PC-9 (cell line): ENCODE measurements around the gene FAM131A. TPM values are rescaled to one million over a fixed set of nuclear protein-coding genes. Genes with fewer than 3 reads are reported as not detected.

Experiments
- BruUV-seq: library from RNA; stranded (reverse); fragments of 400-500 nt; replicated peaks from 2 replicates; lab custom pipeline; 2021; lab: Mats Ljungman, UMichigan
- CTCF ChIA-PET: fragments of 300-600 bp; sonication (Branson Sonifier 250); formaldehyde crosslinking; loops from one replicate; lab custom pipeline; 2022; ENCODE audit warnings: antibody characterized with exemption; lab: Charles Lee
- POLR2A ChIA-PET: fragments of 300-600 bp; sonication (Branson Sonifier 250); formaldehyde crosslinking; loops from one replicate; lab custom pipeline; 2022; ENCODE audit warnings: antibody characterized with exemption; ENCODE audit not compliant: unreplicated experiment; lab: Charles Lee
- DNase-seq, 2 experiments: peaks; one replicate each; pipeline versions ENCODE4 v3.0.0 to v3.0.0-alpha.2; 2015 to 2022; ENCODE audit warnings: mixed read lengths in 1 of 2
- H2AFZ ChIP-seq: fragments of 200-600 bp; sonication (generic); 2 replicates; pipeline ENCODE4 v1.8.1; 2017; ENCODE audit warnings: antibody characterized with exemption
- H3F3A ChIP-seq: fragments of 200-600 bp; sonication (generic); 2 replicates; pipeline ENCODE4 v1.8.1; 2017; ENCODE audit warnings: antibody characterized with exemption, mild to moderate bottlenecking, low read depth; ENCODE audit not compliant: insufficient read depth
- H3K27ac ChIP-seq: fragments of 200-600 bp; sonication (generic); 2 replicates; pipeline ENCODE4 v1.6.1; 2016; ENCODE audit warnings: mixed run types
- H3K27me3 ChIP-seq: fragments of 200-600 bp; sonication (generic); 2 replicates; pipeline ENCODE4 v1.6.1; 2016; ENCODE audit warnings: low read depth, mixed run types; ENCODE audit not compliant: insufficient read depth
- H3K36me3 ChIP-seq: fragments of 200-600 bp; sonication (generic); 2 replicates; pipeline ENCODE4 v1.6.1; 2016; ENCODE audit warnings: low read depth, mixed run types
- H3K4me1 ChIP-seq: fragments of 200-600 bp; sonication (generic); replicated peaks from 2 replicates; pipeline ENCODE4 v1.6.1; 2016; ENCODE audit warnings: mixed run types; ENCODE audit not compliant: insufficient read depth
- H3K4me2 ChIP-seq: fragments of 200-600 bp; sonication (generic); 2 replicates; pipeline ENCODE4 v1.6.1; 2017; ENCODE audit warnings: mixed run types
- H3K4me3 ChIP-seq: fragments of 200-600 bp; sonication (generic); 2 replicates; pipeline ENCODE4 v1.6.1; 2016; ENCODE audit warnings: mixed run types
- H3K79me2 ChIP-seq: fragments of 200-600 bp; sonication (generic); 2 replicates; pipeline ENCODE4 v1.6.1; 2017; ENCODE audit warnings: low read depth, mixed run types
- H3K9me2 ChIP-seq: fragments of 200-600 bp; sonication (generic); 2 replicates; pipeline ENCODE4 v1.8.1; 2017; ENCODE audit warnings: mild to moderate bottlenecking; ENCODE audit not compliant: insufficient read depth
- H3K9me3 ChIP-seq: fragments of 200-600 bp; sonication (generic); 2 replicates; pipeline ENCODE4 v1.8.1; 2016; ENCODE audit warnings: low read depth; ENCODE audit not compliant: insufficient read depth
- H4K20me1 ChIP-seq: fragments of 200-600 bp; sonication (generic); 2 replicates; pipeline ENCODE4 v1.8.1; 2017; ENCODE audit not compliant: insufficient read depth
- EZH2 ChIP-seq: fragments of 200-600 bp; sonication (generic); IDR thresholded peaks from 2 replicates; pipeline ENCODE4 v1.8.0; 2017; ENCODE audit warnings: antibody characterized with exemption, low read depth
- intact Hi-C: fragments of 100-400 bp; cut with micrococcal nuclease; formaldehyde crosslinking; loops from one replicate; pipeline ENCODE4 v1.10.0; 2022; ENCODE audit not compliant: unreplicated experiment
- total RNA-seq: library from RNA; stranded (reverse); gene quantifications from 2 replicates; pipeline ENCODE4 v1.2.3, GENCODE V29; 2021
- TF ChIP-seq, protein P1 (sequence below): fragments of 200-600 bp; sonication (generic); conservative IDR thresholded peaks from 2 replicates; pipeline ENCODE4 v1.6.1; 2017; ENCODE audit warnings: mixed run types, antibody characterized with exemption, mild to moderate bottlenecking, moderate library complexity

The FAM131A gene
- total RNA-seq, 1 experiment from 2014 or later = 25.5 TPM

DNA sequence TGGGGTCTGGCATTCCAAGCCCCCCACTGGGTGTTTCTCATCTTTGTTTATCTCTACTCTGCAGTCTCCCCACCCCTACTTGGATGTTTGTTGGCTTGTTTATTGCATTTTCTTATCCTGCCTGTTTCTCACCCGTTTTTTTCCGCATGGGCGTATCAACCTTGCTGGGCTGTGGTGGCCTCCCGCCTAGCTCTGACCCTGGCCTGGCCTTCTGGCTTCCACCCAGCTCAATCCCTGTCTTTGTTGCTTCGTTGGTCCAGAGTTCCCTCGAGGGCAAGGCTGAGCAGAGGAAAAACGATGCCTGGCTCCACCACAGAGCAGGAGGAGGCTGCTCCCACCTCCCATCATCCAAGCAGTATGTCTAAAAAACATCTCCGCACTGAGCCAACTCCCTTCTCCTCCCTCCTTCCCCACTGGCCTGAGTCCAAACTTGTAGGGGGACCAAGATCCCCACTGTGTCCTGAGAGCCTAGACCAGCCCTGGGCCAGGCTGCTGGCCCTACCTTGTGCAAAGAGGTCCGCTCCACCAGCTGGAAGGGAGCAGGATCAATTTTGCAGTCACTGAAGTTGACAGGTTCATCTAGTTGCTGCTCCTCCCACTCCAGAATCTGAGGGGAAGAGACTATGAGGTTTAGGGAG is 14.2 kb downstream of the FAM131A start:
- H3K27ac ChIP-seq = no peak overlapping the region
- TF ChIP-seq, protein P1, sequence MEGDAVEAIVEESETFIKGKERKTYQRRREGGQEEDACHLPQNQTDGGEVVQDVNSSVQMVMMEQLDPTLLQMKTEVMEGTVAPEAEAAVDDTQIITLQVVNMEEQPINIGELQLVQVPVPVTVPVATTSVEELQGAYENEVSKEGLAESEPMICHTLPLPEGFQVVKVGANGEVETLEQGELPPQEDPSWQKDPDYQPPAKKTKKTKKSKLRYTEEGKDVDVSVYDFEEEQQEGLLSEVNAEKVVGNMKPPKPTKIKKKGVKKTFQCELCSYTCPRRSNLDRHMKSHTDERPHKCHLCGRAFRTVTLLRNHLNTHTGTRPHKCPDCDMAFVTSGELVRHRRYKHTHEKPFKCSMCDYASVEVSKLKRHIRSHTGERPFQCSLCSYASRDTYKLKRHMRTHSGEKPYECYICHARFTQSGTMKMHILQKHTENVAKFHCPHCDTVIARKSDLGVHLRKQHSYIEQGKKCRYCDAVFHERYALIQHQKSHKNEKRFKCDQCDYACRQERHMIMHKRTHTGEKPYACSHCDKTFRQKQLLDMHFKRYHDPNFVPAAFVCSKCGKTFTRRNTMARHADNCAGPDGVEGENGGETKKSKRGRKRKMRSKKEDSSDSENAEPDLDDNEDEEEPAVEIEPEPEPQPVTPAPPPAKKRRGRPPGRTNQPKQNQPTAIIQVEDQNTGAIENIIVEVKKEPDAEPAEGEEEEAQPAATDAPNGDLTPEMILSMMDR = no peak
- no peak for TF ChIP-seq EZH2
- intact Hi-C loops = no loop called here
- ChIA-PET POLR2A (interaction anchor here (0.6 kb wide), 1 partner anchor 74 kb away, joined by 8 read pairs; no protein-coding TSS in a partner anchor), CTCF (interaction anchor here (0.5 to 1.2 kb wide), 2 partner anchors 10 to 905 kb away, joined by 3 read pairs; partner anchors contain the start of genes CLCN2 and POLR2H)
- 0 out of 2 replicates have a peak, but pooled peaks cover 5% of the 10 kb centered on the region for H3F3A ChIP-seq
- H3K36me3 ChIP-seq = no peaks in the 10 kb centered on the region
- no peak overlapping the region for H3K4me2 ChIP-seq
- no peak overlapping the region for H2AFZ ChIP-seq
- H3K4me3 ChIP-seq = no peak overlapping the region
- no peaks in the 10 kb centered on the region for H3K9me2 ChIP-seq
- no peak for DNase-seq
- no TSS peak for BruUV-seq
- no peaks in the 10 kb centered on the region for H3K4me1 ChIP-seq
- H3K79me2 ChIP-seq = no peaks in the 10 kb centered on the region
- no peaks in the 10 kb centered on the region for H4K20me1 ChIP-seq
- no peaks in the 10 kb centered on the region for H3K27me3 ChIP-seq
- no peaks in the 10 kb centered on the region for H3K9me3 ChIP-seq

DNA sequence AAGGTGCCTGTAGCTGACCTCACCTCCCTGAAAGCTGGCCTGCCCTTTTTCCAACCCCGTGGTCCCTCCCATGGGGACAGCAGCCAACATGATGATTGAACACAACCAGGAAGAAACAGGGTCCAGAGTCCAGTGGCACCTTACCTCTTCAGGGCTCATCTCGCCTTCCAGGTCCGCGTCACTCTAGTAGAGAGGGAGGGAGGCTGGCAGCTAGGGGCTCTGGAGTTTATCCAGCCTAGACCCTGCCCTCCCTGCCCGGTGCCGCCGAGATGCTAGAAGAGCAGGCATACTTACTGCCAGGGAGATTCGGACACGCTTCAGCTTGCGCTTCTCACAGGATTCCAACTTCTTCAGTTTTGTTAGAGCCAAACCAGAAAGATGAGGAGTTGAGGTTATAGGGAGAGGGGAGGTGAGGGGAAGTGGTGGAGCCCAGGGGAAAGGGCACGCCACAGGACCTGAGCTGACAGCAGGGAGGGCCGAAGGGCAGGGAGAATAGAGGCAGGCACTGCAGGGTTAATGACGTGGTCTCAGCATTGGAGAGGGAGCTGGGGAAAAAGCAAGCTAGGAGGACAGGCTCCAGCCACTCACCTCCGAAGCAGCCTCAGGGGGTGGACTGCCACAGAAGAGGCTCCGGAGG is 14.9 kb downstream of the FAM131A start:
- Histone ChIP-seq H3K4me1 (no peaks in the 10 kb centered on the region), H3K27ac (no peak overlapping the region), H3K9me3 (no peaks in the 10 kb centered on the region), H3F3A (0 out of 2 replicates have a peak, but pooled peaks cover 5% of the 10 kb centered on the region), H3K27me3 (no peaks in the 10 kb centered on the region), H4K20me1 (no peaks in the 10 kb centered on the region), H2AFZ (no peak overlapping the region), H3K79me2 (no peaks in the 10 kb centered on the region), H3K4me3 (no peak overlapping the region), H3K9me2 (no peaks in the 10 kb centered on the region), H3K4me2 (no peak overlapping the region), H3K36me3 (no peaks in the 10 kb centered on the region)
- DNase-seq = no peak
- BruUV-seq = no TSS peak
- ChIA-PET POLR2A (no interaction called here), CTCF (no interaction called here)
- intact Hi-C loops = no loop called here
- TF ChIP-seq, protein P1 = no peak
- no peak for TF ChIP-seq EZH2

DNA sequence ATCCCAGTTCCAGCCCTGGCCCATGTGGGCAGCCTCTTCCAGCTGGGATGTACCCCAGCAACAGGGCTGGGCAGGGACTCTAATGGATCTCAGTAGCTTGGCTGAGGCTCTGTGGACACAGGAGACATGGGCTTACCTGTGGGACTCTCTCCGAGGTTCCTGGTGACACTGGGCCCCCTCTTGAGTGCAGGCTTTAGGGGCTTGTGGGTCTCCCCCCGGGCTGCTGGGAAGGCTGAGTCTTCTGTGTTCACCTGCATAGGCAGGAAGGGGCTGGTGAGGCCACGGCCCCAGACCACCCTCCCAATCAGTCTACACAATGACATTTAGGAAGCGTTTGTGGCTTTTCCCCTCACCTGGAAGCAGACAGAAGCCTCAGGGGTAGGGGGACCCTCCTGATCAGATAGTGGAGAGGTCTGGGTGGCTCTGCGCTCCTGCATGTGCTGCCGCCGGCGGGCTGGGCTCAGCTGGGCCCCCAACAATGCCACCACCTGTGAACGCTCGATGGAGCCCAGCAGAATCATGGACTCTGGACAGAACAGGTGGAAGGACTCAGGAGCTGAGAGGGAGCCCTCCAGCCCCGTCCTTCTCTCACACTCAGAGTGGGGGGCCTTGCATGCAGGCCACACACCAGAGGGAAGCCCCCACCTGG is 15.6 kb downstream of the FAM131A start:
- Histone ChIP-seq H4K20me1 (no peaks in the 10 kb centered on the region), H3K27ac (no peak overlapping the region), H3K79me2 (no peaks in the 10 kb centered on the region), H3K9me2 (no peaks in the 10 kb centered on the region), H3K36me3 (no peaks in the 10 kb centered on the region), H3K4me1 (no peaks in the 10 kb centered on the region), H2AFZ (no peak overlapping the region), H3K4me2 (no peak overlapping the region), H3K27me3 (no peaks in the 10 kb centered on the region), H3K9me3 (no peaks in the 10 kb centered on the region), H3K4me3 (no peak overlapping the region), H3F3A (0 out of 2 replicates have a peak, but pooled peaks cover 5% of the 10 kb centered on the region)
- TF ChIP-seq, protein P1 = no peak
- TF ChIP-seq EZH2 = no peak
- intact Hi-C loops = no loop called here
- ChIA-PET POLR2A (no interaction called here), CTCF (interaction anchor here (2.1 kb wide), 1 partner anchor 193 kb away, joined by 4 read pairs; no protein-coding TSS in a partner anchor)
- DNase-seq = no peak
- no TSS peak for BruUV-seq
